ENCODE results near the gene EDN2. TPM values are rescaled to one million over a fixed set of nuclear protein-coding genes. Genes with fewer than 3 reads are reported as not detected.

The EDN2 gene
- total RNA-seq, 4 donors from 2014 or later = not detected

DNA sequence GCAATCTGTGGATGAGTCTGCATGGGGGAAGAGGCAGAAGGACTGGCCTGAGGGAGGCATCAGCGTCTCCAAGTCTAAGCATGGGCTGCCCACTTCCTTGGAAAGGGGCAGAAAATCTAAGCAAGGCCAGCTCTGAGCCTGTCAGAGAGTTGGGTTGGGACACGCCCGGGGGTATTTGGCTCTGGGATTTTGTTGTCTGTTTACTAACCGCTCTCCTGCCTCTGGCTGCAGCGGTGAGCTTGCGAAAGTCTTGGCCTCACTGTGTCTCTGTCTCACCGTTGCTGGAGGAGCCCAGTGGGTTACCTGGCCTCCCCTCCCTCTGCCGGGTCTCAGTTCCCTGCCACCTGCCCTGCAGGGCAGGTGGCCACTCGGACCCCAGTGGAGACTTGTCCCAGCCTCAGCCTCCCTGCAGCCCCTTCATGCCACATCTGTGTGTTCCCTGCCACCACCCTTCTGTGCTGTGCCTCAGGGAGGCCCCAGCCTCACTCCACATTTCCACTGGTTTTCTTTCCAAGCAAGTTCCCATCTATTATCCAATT is 33.7 kb downstream of the EDN2 start:
- intact Hi-C loops (cut with DNase I; ENCODE audit: low total_unique reads) = no loop called here
- ATAC-seq = no peak
- no peaks in the 10 kb centered on the region for H3K36me3 ChIP-seq
- peaks cover 0 to 4% of the 10 kb centered on the region in 2 donors for H3K4me1 ChIP-seq
- in situ Hi-C loops (cut with MboI; ENCODE audit: low sequenced_read_pairs in 4 of 4) = no loop called here
- H3K27me3 ChIP-seq = no peaks in the 10 kb centered on the region
- H3K27ac ChIP-seq = no peak overlapping the region
- H3K9me3 ChIP-seq = no peaks in the 10 kb centered on the region
- no peak for DNase-seq
- H3K4me3 ChIP-seq = no peak overlapping the region
- TF ChIP-seq POLR2A (IDR thresholded peaks at IDR 0.05) = no peak
- TF ChIP-seq, protein P1, sequence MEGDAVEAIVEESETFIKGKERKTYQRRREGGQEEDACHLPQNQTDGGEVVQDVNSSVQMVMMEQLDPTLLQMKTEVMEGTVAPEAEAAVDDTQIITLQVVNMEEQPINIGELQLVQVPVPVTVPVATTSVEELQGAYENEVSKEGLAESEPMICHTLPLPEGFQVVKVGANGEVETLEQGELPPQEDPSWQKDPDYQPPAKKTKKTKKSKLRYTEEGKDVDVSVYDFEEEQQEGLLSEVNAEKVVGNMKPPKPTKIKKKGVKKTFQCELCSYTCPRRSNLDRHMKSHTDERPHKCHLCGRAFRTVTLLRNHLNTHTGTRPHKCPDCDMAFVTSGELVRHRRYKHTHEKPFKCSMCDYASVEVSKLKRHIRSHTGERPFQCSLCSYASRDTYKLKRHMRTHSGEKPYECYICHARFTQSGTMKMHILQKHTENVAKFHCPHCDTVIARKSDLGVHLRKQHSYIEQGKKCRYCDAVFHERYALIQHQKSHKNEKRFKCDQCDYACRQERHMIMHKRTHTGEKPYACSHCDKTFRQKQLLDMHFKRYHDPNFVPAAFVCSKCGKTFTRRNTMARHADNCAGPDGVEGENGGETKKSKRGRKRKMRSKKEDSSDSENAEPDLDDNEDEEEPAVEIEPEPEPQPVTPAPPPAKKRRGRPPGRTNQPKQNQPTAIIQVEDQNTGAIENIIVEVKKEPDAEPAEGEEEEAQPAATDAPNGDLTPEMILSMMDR (IDR thresholded peaks at IDR 0.05 in 4 of 5, conservative IDR thresholded peaks at IDR 0.05 in 1 of 5) = no peak

DNA sequence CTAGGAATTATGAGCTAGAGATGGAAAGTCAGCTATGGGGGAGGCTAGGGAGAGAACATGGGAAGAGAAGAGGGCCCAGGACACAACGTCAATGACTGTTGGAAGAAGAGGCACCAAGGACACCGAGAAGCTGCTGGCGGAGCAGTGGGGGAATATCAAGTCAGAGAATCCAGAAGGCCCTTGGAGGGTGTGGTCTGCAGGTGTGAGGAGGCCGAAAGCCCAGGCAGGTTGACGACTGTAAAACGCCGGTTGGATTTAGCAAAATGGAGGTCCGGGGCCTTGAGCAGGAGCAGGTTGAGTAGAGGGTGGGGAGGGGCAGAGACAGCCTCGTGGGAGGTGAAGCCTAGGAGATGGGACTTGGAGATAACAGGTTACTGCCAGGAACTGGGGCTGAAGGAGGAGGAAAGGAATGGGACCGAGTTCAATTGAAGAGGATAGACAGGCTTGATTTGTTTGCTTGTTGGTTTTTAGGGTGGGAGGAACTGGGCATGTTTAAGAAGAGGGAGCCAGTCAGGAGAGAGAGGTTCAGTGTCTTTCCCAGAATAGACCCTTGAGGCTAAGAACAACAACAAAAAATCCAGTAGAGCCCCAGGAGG is 35.1 kb downstream of the EDN2 start:
- H3K27me3 ChIP-seq = no peaks in the 10 kb centered on the region
- no peak for TF ChIP-seq POLR2A (IDR thresholded peaks at IDR 0.05)
- TF ChIP-seq, protein P1 (IDR thresholded peaks at IDR 0.05 in 4 of 5, conservative IDR thresholded peaks at IDR 0.05 in 1 of 5) = no peak
- H3K36me3 ChIP-seq = no peaks in the 10 kb centered on the region
- no peak overlapping the region for H3K4me3 ChIP-seq
- in situ Hi-C loops (cut with MboI; ENCODE audit: low sequenced_read_pairs in 4 of 4) (no loop called here), intact Hi-C loops (cut with DNase I; ENCODE audit: low total_unique reads) (no loop called here)
- no peaks in the 10 kb centered on the region for H3K4me1 ChIP-seq
- DNase-seq = no peak
- ATAC-seq = no peak
- H3K9me3 ChIP-seq = no peaks in the 10 kb centered on the region
- H3K27ac ChIP-seq = no peak overlapping the region

DNA sequence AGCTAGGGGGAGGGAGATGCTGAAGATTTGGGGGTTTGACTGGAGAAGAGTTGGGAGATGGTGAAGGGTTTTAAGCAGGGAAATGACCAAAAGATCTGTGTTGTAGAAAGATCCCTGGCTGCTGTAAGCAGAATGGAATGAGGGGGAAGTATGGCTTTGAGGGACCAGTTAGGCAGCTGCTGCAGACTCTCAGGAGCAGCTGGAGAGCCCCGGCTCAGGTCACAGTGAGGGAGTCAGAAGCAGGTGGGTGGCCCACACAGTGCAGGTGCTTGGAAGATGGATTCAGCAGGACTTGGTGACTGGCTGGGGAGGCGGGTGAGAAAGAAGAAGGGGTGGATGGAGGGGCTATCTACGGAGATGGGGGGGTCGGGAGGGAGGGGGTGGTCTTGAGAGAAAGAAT is 35.7 kb downstream of the EDN2 start:
- no peak for ATAC-seq
- Histone ChIP-seq H3K4me1 (no peaks in the 10 kb centered on the region), H3K9me3 (no peaks in the 10 kb centered on the region), H3K27me3 (no peaks in the 10 kb centered on the region), H3K4me3 (no peak overlapping the region), H3K36me3 (no peaks in the 10 kb centered on the region), H3K27ac (no peak overlapping the region)
- no peak for TF ChIP-seq POLR2A (IDR thresholded peaks at IDR 0.05)
- in situ Hi-C loops (cut with MboI; ENCODE audit: low sequenced_read_pairs in 4 of 4) = no loop called here
- no peak for DNase-seq
- intact Hi-C loops (cut with DNase I; ENCODE audit: low total_unique reads) = no loop called here

DNA sequence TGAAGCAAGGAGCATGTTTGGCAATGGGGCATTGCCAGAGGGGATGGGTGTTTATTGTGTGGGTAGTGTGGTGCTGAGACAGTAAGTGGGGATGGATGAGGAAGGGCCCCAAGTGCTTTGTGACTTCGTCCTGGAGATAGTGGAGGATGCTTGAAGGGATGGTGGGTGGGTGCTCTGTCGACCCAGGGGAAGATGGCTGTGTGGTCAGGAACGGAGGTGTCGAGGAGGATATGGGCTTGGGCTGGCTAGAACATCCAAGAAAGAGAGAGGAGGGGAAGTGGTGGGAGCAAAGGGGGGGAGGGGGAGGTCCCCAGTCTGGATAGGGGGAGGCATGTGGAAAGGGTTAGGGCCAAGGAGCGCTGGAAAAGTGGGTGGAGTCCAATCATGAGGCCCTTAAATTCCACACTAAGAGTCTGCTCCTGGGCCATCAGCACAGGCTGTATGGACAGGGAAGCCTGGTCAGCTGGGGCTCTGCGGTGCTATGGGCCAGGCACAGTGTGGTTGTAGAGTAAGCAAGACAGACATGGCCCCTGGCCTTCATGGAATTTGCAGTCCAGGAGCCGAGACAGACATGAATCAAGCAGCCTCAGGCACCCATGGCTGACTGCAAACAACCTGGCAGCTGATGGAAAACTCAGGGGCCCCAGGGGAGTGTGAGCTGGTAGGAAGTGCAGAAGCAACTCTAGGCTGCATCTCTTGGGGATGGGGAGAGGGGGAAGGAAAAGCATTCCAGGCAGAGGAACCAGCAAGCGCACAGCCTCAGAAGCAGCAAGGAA is 36.3 kb downstream of the EDN2 start:
- no peaks in the 10 kb centered on the region for H3K4me1 ChIP-seq
- TF ChIP-seq, protein P1 (IDR thresholded peaks at IDR 0.05 in 4 of 5, conservative IDR thresholded peaks at IDR 0.05 in 1 of 5) = no peak
- TF ChIP-seq POLR2A (IDR thresholded peaks at IDR 0.05) = no peak
- H3K27ac ChIP-seq = no peak overlapping the region
- intact Hi-C loops (cut with DNase I; ENCODE audit: low total_unique reads) = no loop called here
- no peak overlapping the region for H3K4me3 ChIP-seq
- no peaks in the 10 kb centered on the region for H3K27me3 ChIP-seq
- DNase-seq (no peak), ATAC-seq (no peak)
- no peaks in the 10 kb centered on the region for H3K36me3 ChIP-seq
- in situ Hi-C loops (cut with MboI; ENCODE audit: low sequenced_read_pairs in 4 of 4) = no loop called here
- no peaks in the 10 kb centered on the region for H3K9me3 ChIP-seq

DNA sequence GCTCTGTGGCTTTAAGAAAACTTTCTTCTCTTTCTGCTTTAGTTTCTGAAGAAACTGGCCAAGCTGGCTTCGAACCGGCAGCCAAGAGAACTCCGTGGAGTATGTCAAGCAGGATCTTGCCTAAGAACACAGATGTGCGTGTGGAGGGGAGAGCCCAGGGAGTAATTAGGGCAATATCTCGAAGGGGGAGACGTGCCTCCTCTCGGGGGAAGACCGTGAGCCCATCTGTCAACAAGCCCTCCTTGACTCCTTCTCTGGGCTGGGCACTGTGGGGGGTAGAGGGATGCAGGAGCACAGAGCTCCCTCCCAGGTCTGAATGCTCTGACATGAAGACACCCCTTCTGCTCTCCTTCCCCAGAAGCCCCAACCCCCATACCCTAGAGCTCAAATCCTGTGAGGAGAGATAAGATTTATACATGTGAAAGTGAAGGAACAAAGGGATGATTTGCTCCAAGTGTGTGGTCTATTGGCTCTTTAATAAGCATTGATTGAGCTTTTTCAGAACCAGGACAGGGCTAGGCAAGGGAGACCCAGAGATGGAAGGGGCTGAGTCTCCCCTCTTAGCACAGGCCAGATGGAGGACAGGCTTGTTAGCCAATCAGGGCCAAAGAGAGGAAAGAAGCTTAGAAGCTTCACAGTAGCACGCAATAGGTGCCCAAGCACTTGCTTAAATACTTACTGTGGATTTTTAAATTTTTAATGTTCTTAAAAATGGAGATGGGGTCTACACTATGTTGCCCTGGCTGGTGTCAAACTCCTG is 37.5 kb downstream of the EDN2 start:
- Histone ChIP-seq H3K4me3 (no peak overlapping the region), H3K36me3 (no peaks in the 10 kb centered on the region), H3K27me3 (no peaks in the 10 kb centered on the region), H3K4me1 (no peaks in the 10 kb centered on the region), H3K9me3 (no peaks in the 10 kb centered on the region), H3K27ac (no peak overlapping the region)
- ATAC-seq (no peak), DNase-seq (no peak)
- in situ Hi-C loops (cut with MboI; ENCODE audit: low sequenced_read_pairs in 4 of 4) = no loop called here
- intact Hi-C loops (cut with DNase I; ENCODE audit: low total_unique reads) = no loop called here
- no peak for TF ChIP-seq POLR2A (IDR thresholded peaks at IDR 0.05)
- TF ChIP-seq, protein P1 (IDR thresholded peaks at IDR 0.05 in 4 of 5, conservative IDR thresholded peaks at IDR 0.05 in 1 of 5) = no peak
